Testis (tissue), 2 donors: ENCODE measurements around the gene MMP23B.
"Not testable (repeated sequence)": the region's sequence is repeated elsewhere in the genome, so short reads cannot be mapped to it uniquely, and the experiment has no call there.

Source experiments
- POLR2A ChIP-seq: fragments of 450-650 bp; IDR thresholded peaks from one replicate; pipeline ENCODE4 v1.6.1; 2017; ENCODE audit warnings: antibody characterized with exemption, mild to moderate bottlenecking, moderate library complexity
- TF ChIP-seq, protein P1 (sequence below), 3 experiments: fragments of 450-650 bp in 2 of 3; fragments of 200-600 bp in 1 of 3; sonication (generic) in 1 of 3; IDR thresholded peaks; one replicate each; pipeline ENCODE4 v1.5.1; 2016 to 2019; ENCODE audit warnings: antibody characterized with exemption in 3 of 3, mild to moderate bottlenecking in 2 of 3, moderate library complexity in 1 of 3

GRCh38 chr1:1648265-1648664, 16.3 kb downstream of the MMP23B start:
- not testable (repeated sequence) for TF ChIP-seq POLR2A
- TF ChIP-seq, protein P1, sequence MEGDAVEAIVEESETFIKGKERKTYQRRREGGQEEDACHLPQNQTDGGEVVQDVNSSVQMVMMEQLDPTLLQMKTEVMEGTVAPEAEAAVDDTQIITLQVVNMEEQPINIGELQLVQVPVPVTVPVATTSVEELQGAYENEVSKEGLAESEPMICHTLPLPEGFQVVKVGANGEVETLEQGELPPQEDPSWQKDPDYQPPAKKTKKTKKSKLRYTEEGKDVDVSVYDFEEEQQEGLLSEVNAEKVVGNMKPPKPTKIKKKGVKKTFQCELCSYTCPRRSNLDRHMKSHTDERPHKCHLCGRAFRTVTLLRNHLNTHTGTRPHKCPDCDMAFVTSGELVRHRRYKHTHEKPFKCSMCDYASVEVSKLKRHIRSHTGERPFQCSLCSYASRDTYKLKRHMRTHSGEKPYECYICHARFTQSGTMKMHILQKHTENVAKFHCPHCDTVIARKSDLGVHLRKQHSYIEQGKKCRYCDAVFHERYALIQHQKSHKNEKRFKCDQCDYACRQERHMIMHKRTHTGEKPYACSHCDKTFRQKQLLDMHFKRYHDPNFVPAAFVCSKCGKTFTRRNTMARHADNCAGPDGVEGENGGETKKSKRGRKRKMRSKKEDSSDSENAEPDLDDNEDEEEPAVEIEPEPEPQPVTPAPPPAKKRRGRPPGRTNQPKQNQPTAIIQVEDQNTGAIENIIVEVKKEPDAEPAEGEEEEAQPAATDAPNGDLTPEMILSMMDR (IDR thresholded peaks at IDR 0.05): not testable (repeated sequence)
